OCI-LY3 (cell line): Measurements from ENCODE around the gene KCNH2.

Experiments used
- H2AFZ ChIP-seq: fragments of 200-600, 300-600 bp; shearing (Covaris generic); 2 replicates; pipeline ENCODE4 v1.6.0; 2014; ENCODE audit warnings: antibody characterized with exemption, low read depth, low read length
- H3K27ac ChIP-seq: fragments of 200-600, 300-600 bp; sonication (generic); 2 replicates; pipeline ENCODE4 v1.5.1; 2014; ENCODE audit warnings: mild to moderate bottlenecking, low read length, moderate library complexity, mixed read lengths
- H3K27me3 ChIP-seq: fragments of 200-600, 300-600 bp; sonication (generic); 2 replicates; pipeline ENCODE4 v1.6.1; 2014; ENCODE audit warnings: low read depth, low read length, mixed read lengths
- H3K36me3 ChIP-seq: fragments of 200-600, 300-600 bp; sonication (generic); replicated peaks from 2 replicates; pipeline ENCODE3; 2014; ENCODE audit warnings: low read depth, low read length, mixed read lengths
- H3K4me1 ChIP-seq: fragments of 300-600, 200-600 bp; sonication (generic); 2 replicates; pipeline ENCODE4 v1.6.1; 2014; ENCODE audit warnings: low read length, mixed read lengths
- H3K4me2 ChIP-seq: fragments of 200-600, 300-600 bp; sonication (generic); 2 replicates; pipeline ENCODE4 v1.6.1; 2014; ENCODE audit warnings: low read length, mixed read lengths
- H3K4me3 ChIP-seq: fragments of 300-600, 200-600 bp; sonication (generic); 2 replicates; pipeline ENCODE4 v1.5.1; 2014; ENCODE audit warnings: antibody characterized with exemption, mild to moderate bottlenecking, low read length, moderate library complexity
- H3K79me2 ChIP-seq: fragments of 300-600, 200-600 bp; shearing (Covaris generic); 2 replicates; pipeline ENCODE4 v1.6.1; 2014; ENCODE audit warnings: mild to moderate bottlenecking, low read length, mixed read lengths
- H3K9ac ChIP-seq: fragments of 300-600, 200-600 bp; shearing (Covaris generic); 2 replicates; pipeline ENCODE4 v1.6.0; 2014; ENCODE audit warnings: mild to moderate bottlenecking, low read length, moderate library complexity
- H3K9me3 ChIP-seq: fragments of 200-600, 300-600 bp; shearing (Covaris generic); 2 replicates; pipeline ENCODE4 v1.6.1; 2014; ENCODE audit warnings: low read length, mixed read lengths; ENCODE audit not compliant: insufficient read depth
- H4K20me1 ChIP-seq: fragments of 200-600, 300-600 bp; sonication (generic); 2 replicates; pipeline ENCODE4 v1.6.1; 2016; ENCODE audit warnings: low read length, mixed read lengths; ENCODE audit not compliant: insufficient read depth
- CTCF ChIP-seq: fragments of 200-600, 300-600 bp; sonication (generic); IDR thresholded peaks from 2 replicates; pipeline ENCODE4 v1.5.1; 2014; ENCODE audit warnings: antibody characterized with exemption, low read length, low read depth
- EZH2phosphoT487 ChIP-seq: fragments of 200-600 bp; shearing (Covaris generic); IDR thresholded peaks from 2 replicates; pipeline ENCODE4 v1.6.1; 2018; ENCODE audit warnings: antibody characterized with exemption, mixed run types, low read depth

Gene KCNH2

DNA sequence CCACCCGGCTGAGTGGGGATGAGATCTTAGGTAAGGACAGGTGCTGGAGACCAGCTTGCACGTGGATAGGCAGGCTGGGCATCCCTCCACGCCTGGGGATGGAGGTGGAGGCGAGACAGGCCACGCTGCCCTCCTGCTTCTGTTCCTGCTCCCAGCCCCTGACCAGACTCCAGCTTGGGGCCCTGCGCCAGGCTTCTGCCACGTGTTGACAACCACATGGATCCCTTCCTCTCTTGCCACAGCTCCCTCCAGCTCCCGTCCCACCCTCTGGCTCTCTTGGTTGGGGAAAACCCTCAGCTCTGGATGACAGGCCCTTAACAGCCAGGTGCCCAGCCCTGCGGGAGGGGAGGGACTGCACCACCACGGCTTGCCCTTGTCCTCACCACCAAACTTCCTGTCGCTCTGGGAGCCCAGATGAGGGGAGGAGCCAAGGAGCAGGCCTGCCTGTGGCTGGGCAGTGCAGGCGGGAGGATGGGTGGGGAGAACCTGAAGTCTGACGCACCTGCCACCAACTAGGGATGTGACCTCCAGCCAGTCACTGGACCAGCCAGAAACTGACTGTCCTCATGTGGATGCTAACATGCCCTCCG is 36.0 kb downstream of the KCNH2 start:
- no peaks in the 10 kb centered on the region for H3K79me2 ChIP-seq
- TF ChIP-seq CTCF = no peak
- no peak for TF ChIP-seq EZH2phosphoT487
- peaks cover 10% of the 10 kb centered on the region; the same call in 1 of the 2 replicates for H3K27me3 ChIP-seq
- no peak overlapping the region for H2AFZ ChIP-seq
- H3K9me3 ChIP-seq = no peaks in the 10 kb centered on the region
- no peaks in the 10 kb centered on the region for H4K20me1 ChIP-seq
- H3K4me3 ChIP-seq = no peak overlapping the region
- H3K27ac ChIP-seq = no peak overlapping the region
- H3K4me2 ChIP-seq = no peak overlapping the region
- H3K4me1 ChIP-seq = peaks cover 19% of the 10 kb centered on the region
- H3K9ac ChIP-seq = no peak overlapping the region
- no peaks in the 10 kb centered on the region for H3K36me3 ChIP-seq

GRCh38 chr7:150941351-150942000 is 36.6 kb downstream of the KCNH2 start:
- no peak overlapping the region for H3K9ac ChIP-seq
- H3K4me3 ChIP-seq = no peak overlapping the region
- TF ChIP-seq EZH2phosphoT487 (no peak), CTCF (no peak)
- H3K27ac ChIP-seq = no peak overlapping the region
- peaks cover 19% of the 10 kb centered on the region for H3K4me1 ChIP-seq
- H4K20me1 ChIP-seq = no peaks in the 10 kb centered on the region
- no peaks in the 10 kb centered on the region for H3K79me2 ChIP-seq
- H2AFZ ChIP-seq = no peak overlapping the region
- no peaks in the 10 kb centered on the region for H3K9me3 ChIP-seq
- H3K27me3 ChIP-seq = peaks cover 10% of the 10 kb centered on the region; the same call in 1 of the 2 replicates
- H3K36me3 ChIP-seq = no peaks in the 10 kb centered on the region
- H3K4me2 ChIP-seq = no peak overlapping the region

- H3K4me3 ChIP-seq = no peak overlapping the region
- no peak overlapping the region for H3K9ac ChIP-seq
- H3K27ac ChIP-seq = no peak overlapping the region
- no peak for TF ChIP-seq EZH2phosphoT487
- no peak for TF ChIP-seq CTCF
- peaks cover 14% of the 10 kb centered on the region; the same call in 1 of the 2 replicates for H3K27me3 ChIP-seq
- no peak overlapping the region for H2AFZ ChIP-seq
- no peaks in the 10 kb centered on the region for H3K36me3 ChIP-seq
- no peaks in the 10 kb centered on the region for H4K20me1 ChIP-seq
- H3K79me2 ChIP-seq = no peaks in the 10 kb centered on the region
- H3K4me2 ChIP-seq = no peak overlapping the region
- H3K4me1 ChIP-seq = peaks cover 19% of the 10 kb centered on the region
- H3K9me3 ChIP-seq = no peaks in the 10 kb centered on the region
These were observed 37.6 kb downstream of the KCNH2 start for GRCh38 chr7:150940431-150941102.

DNA sequence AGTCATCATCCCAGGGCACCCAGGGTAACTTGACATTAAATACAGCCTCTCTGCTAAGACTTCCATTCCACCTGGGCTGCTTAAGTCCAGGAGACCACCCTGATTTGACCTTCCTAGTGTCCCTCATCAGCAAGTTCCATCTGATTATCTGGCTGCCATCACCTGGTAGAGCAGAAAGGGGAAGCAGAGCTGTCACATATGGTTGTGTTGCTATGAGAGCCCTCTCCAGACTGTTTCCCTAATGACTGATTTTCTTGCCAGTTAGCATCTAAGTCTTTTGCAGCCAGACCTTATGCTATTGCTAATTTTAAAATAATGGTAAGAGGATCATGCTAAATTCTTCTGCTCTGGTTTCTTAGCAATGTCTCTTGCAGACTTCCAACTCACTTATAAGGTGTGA is 38.7 kb downstream of the KCNH2 start:
- Histone ChIP-seq H3K79me2 (no peaks in the 10 kb centered on the region), H3K4me2 (no peak overlapping the region; the same call in 1 of the 2 replicates), H2AFZ (no peak overlapping the region), H3K27me3 (peaks cover 14% of the 10 kb centered on the region; the same call in 1 of the 2 replicates), H3K4me3 (no peak overlapping the region), H3K36me3 (no peaks in the 10 kb centered on the region), H3K9me3 (no peaks in the 10 kb centered on the region), H3K9ac (no peak overlapping the region), H3K4me1 (peaks cover 19% of the 10 kb centered on the region), H4K20me1 (no peaks in the 10 kb centered on the region), H3K27ac (no peak overlapping the region)
- TF ChIP-seq EZH2phosphoT487 (no peak), CTCF (no peak)
